Activated CD4-positive, alpha-beta memory T cell treated with anti-CD3 and anti-CD28 coated beads for 36 hours (primary cell): ENCODE results near the gene UQCC3. TPM values are rescaled to one million over a fixed set of nuclear protein-coding genes. Genes with fewer than 3 reads are reported as not detected.

ENCODE experiments used
- total RNA-seq, 2 experiments: library from RNA; stranded (reverse); gene quantifications; one replicate each; pipeline ENCODE4 v1.2.3, GENCODE V29; 2021

UQCC3 gene
- total RNA-seq, 2 experiments from 2014 or later = 6.0 to 6.2 TPM

Other genes starting within 250 kb of the UQCC3 start
- gene AHNAK, start 124.9 kb upstream of the UQCC3 start, total RNA-seq = 10 to 100 TPM; 83.7 to 85.2 TPM
- 1,000 to 10,000 TPM; 1,956 to 1,989 TPM for gene EEF1G, start 97.8 kb upstream of the UQCC3 start, total RNA-seq
- gene TUT1, start 80.2 kb upstream of the UQCC3 start, total RNA-seq = 10 to 100 TPM; 32.7 to 34.2 TPM
- gene MTA2, start 69.8 kb upstream of the UQCC3 start, total RNA-seq = 100 to 1,000 TPM; 166 to 167 TPM
- gene EML3, start 58.9 kb upstream of the UQCC3 start, total RNA-seq = 100 to 1,000 TPM; 113 to 116 TPM
- gene ROM1, start 58.4 kb upstream of the UQCC3 start, total RNA-seq = 1 to 10 TPM; 1.1 to 1.5 TPM
- 10 to 100 TPM; 67.0 to 70.4 TPM for gene B3GAT3, start 49.7 kb upstream of the UQCC3 start, total RNA-seq
- gene GANAB, start 25.1 kb upstream of the UQCC3 start, total RNA-seq = 100 to 1,000 TPM; 247 to 249 TPM
- gene INTS5, start 18.4 kb upstream of the UQCC3 start, total RNA-seq = 10 to 100 TPM; 30.2 to 30.8 TPM
- 100 to 1,000 TPM; 107 to 110 TPM for gene C11orf98, start 6.5 kb upstream of the UQCC3 start, total RNA-seq
- gene CSKMT, start 6.4 kb upstream of the UQCC3 start, total RNA-seq = 10 to 100 TPM; 27.7 to 33.9 TPM
- 10 to 100 TPM; 10.8 to 14.1 TPM for gene LBHD1, start 594 bp downstream of the UQCC3 start, total RNA-seq
- gene UBXN1, start 7.4 kb downstream of the UQCC3 start, total RNA-seq = 100 to 1,000 TPM; 110 to 116 TPM
- under 1 TPM; 0.12 to 0.21 TPM for gene LRRN4CL, start 17.9 kb downstream of the UQCC3 start, total RNA-seq
- 10 to 100 TPM; 18.0 to 20.4 TPM for gene BSCL2, start 35.8 kb downstream of the UQCC3 start, total RNA-seq
- gene GNG3, start 36.0 kb downstream of the UQCC3 start, total RNA-seq = not detected
- 10 to 100 TPM; 56.0 to 62.3 TPM for gene HNRNPUL2, start 55.8 kb downstream of the UQCC3 start, total RNA-seq
- gene TTC9C, start 56.8 kb downstream of the UQCC3 start, total RNA-seq = 10 to 100 TPM; 37.6 to 43.0 TPM
- 1 to 10 TPM; 8.4 to 9.7 TPM for gene ZBTB3, start 82.5 kb downstream of the UQCC3 start, total RNA-seq
- 100 to 1,000 TPM; 116 to 124 TPM for gene POLR2G, start 89.9 kb downstream of the UQCC3 start, total RNA-seq
- gene TAF6L, start 99.7 kb downstream of the UQCC3 start, total RNA-seq = 10 to 100 TPM; 11.9 to 12.0 TPM
- gene TMEM179B, start 115.7 kb downstream of the UQCC3 start, total RNA-seq = 10 to 100 TPM; 25.0 to 25.5 TPM
- 10 to 100 TPM in 1 of 2 experiments, 1 to 10 TPM in 1; 9.2 to 10.2 TPM for gene TMEM223, start 120.3 kb downstream of the UQCC3 start, total RNA-seq
- gene NXF1, start 133.8 kb downstream of the UQCC3 start, total RNA-seq = 10 to 100 TPM; 70.8 to 83.6 TPM
- 10 to 100 TPM; 24.6 to 29.2 TPM for gene STX5, start 160.4 kb downstream of the UQCC3 start, total RNA-seq
- gene TEX54, start 161.2 kb downstream of the UQCC3 start, total RNA-seq = under 1 TPM in 1 of 2 experiments, not detected in 1; 0.53 TPM
- gene WDR74, start 167.9 kb downstream of the UQCC3 start, total RNA-seq = 10 to 100 TPM; 72.6 to 73.0 TPM
- 100 to 1,000 TPM; 309 to 314 TPM for gene SLC3A2, start 209.2 kb downstream of the UQCC3 start, total RNA-seq
- gene CHRM1, start 249.7 kb downstream of the UQCC3 start, total RNA-seq = not detected